A549 (cell line): ENCODE measurements around the gene PPP2R2C. TPM values are rescaled to one million over a fixed set of nuclear protein-coding genes. Genes with fewer than 3 reads are reported as not detected.

Experiments
- ATAC-seq, 2 experiments: fragments of 200-7000 bp in 1 of 2; fragments of >200 bp in 1 of 2; cut with Nextera tagmentation in 1 of 2; cut with Tn5 transposase in 1 of 2; 3 replicates each; pipeline versions ENCODE4 v1.8.0 to v1.9.1; 2018 to 2020; ENCODE audit warnings: mild to moderate bottlenecking in 1 of 2, moderate library complexity in 1 of 2
- CTCF ChIA-PET: fragments of 300-600 bp; sonication (Branson Sonifier 250); formaldehyde crosslinking; extraction: SDS; loops from one replicate; lab custom pipeline; 2021; ENCODE audit warnings: antibody characterized with exemption, inconsistent platforms; lab: Yijun Ruan, JAX
- POLR2A ChIA-PET: fragments of 350-600 bp; formaldehyde crosslinking; extraction: SDS; loops from one replicate; lab custom pipeline; 2021; ENCODE audit warnings: antibody characterized with exemption, inconsistent platforms; lab: Yijun Ruan, JAX
- DNase-seq, 2 experiments: peaks; one replicate each; pipeline versions ENCODE4 v3.0.0 to v3.0.0-alpha.2; 2011 to 2016; ENCODE audit warnings: low read depth in 1 of 2, low spot score in 1 of 2
- FAIRE-seq: peaks from 2 replicates; lab custom pipeline; 2011; peaks lifted over from hg19 to GRCh38; lab: Jason Lieb, UNC
- H3K27ac ChIP-seq, 2 experiments: fragments of >200 bp; sonication (Bioruptor Twin); formaldehyde crosslinking; 3 replicates each; pipeline ENCODE4 v1.5.1; 2016 to 2017
- H3K4me1 ChIP-seq: fragments of >200 bp; sonication (Bioruptor Twin); formaldehyde crosslinking; 3 replicates; pipeline ENCODE4 v1.6.1; 2016
- H3K4me2 ChIP-seq: fragments of >200 bp; sonication (Bioruptor Twin); formaldehyde crosslinking; 3 replicates; pipeline ENCODE4 v1.6.1; 2016
- H3K4me3 ChIP-seq: fragments of >200 bp; sonication (Bioruptor Twin); formaldehyde crosslinking; 3 replicates; pipeline ENCODE4 v1.5.1; 2016
- H3K9me3 ChIP-seq: fragments of >200 bp; sonication (Bioruptor Twin); formaldehyde crosslinking; 3 replicates; pipeline ENCODE4 v1.6.1; 2016
- CBX2 ChIP-seq: fragments of 200-600 bp; sonication (generic); IDR thresholded peaks from 2 replicates; pipeline ENCODE4 v1.6.1; 2016; ENCODE audit warnings: low read depth, mild to moderate bottlenecking, borderline replicate concordance
- CBX8 ChIP-seq: fragments of 200-600 bp; sonication (generic); IDR thresholded peaks from 2 replicates; pipeline ENCODE4 v1.6.1; 2016
- FOSB ChIP-seq: fragments of 250-450 bp; sonication (Bioruptor Pico); IDR thresholded peaks from 2 replicates; pipeline ENCODE4 v1.5.0; 2020; ENCODE audit warnings: mild to moderate bottlenecking, moderate library complexity
- GATA3 ChIP-seq: IDR thresholded peaks from 2 replicates; pipeline ENCODE4 v1.6.1; 2012; ENCODE audit warnings: borderline replicate concordance
- HDAC2 ChIP-seq: fragments of 200-600 bp; sonication (generic); IDR thresholded peaks from 2 replicates; pipeline ENCODE4 v1.6.1; 2016
- HOXB5 ChIP-seq: fragments of 250-450 bp; sonication (Bioruptor Pico); IDR thresholded peaks from 2 replicates; pipeline ENCODE4 v1.5.0; 2020; ENCODE audit warnings: mild to moderate bottlenecking, moderate library complexity
- MAZ ChIP-seq: fragments of 150-350 bp; IDR thresholded peaks from 2 replicates; pipeline ENCODE4 v1.6.1; 2014; ENCODE audit warnings: antibody characterized with exemption, low read depth, low read length, borderline replicate concordance
- NPAS2 ChIP-seq: fragments of 250-450 bp; sonication (Bioruptor Pico); IDR thresholded peaks from 2 replicates; pipeline ENCODE4 v1.8.0; 2022; ENCODE audit warnings: mild to moderate bottlenecking, moderate library complexity, borderline replicate concordance
- POLR2A ChIP-seq: IDR thresholded peaks from 2 replicates; pipeline ENCODE4 v1.6.1; 2012; ENCODE audit warnings: mild to moderate bottlenecking, low read length
- RARB ChIP-seq: fragments of 250-450 bp; sonication (Bioruptor Pico); IDR thresholded peaks from 2 replicates; pipeline ENCODE4 v1.8.0; 2021; ENCODE audit warnings: mild to moderate bottlenecking, moderate library complexity
- RCOR1 ChIP-seq: fragments of 150-350 bp; IDR thresholded peaks from 2 replicates; pipeline ENCODE4 v1.6.1; 2014; ENCODE audit warnings: antibody characterized with exemption, low read length, low read depth
- TP53 ChIP-seq: fragments of 250-450 bp; sonication (Bioruptor Pico); IDR thresholded peaks from 2 replicates; pipeline ENCODE4 v1.5.0; 2021; ENCODE audit warnings: mild to moderate bottlenecking, moderate library complexity
- ZC3H11A ChIP-seq: fragments of 450-650 bp; IDR thresholded peaks from 2 replicates; pipeline ENCODE4 v1.6.1; 2014; ENCODE audit warnings: antibody characterized with exemption, mild to moderate bottlenecking
- WGBS: methylation state at CpG from one replicate; pipeline ENCODE4 v1.1.6; 2017; ENCODE audit errors: missing lambda C conversion rate; 5-methylcytosine and 5-hydroxymethylcytosine counted together
- polyA plus RNA-seq, 4 experiments: library from polyadenylated mRNA; depleted of rRNA in 3 of 4; stranded (reverse); fragments of >200 nt; fragmentation: RNase III in 1 of 4; extraction: RNeasy Plus Mini Kit Qiagen cat#74134 plus additional on column Dnase treatment in 1 of 4; gene quantifications; 2 replicates in 3 of 4; 3 replicates in 1 of 4; pipeline ENCODE4 v1.2.3, GENCODE V29; 2011 to 2017
- TF ChIP-seq, protein P1 (sequence below): fragments of 250-450 bp; sonication (Bioruptor Pico); IDR thresholded peaks from 2 replicates; pipeline ENCODE4 v1.5.0; 2021; ENCODE audit warnings: mild to moderate bottlenecking, moderate library complexity, borderline replicate concordance
- TF ChIP-seq, protein P2 (sequence below): fragments of 200-600 bp; sonication (generic); IDR thresholded peaks from 2 replicates; pipeline ENCODE4 v1.6.1; 2016; ENCODE audit warnings: antibody characterized with exemption, mild to moderate bottlenecking, moderate library complexity

PPP2R2C gene
- polyA plus RNA-seq, 2 of the 4 experiments (the other 2 are of a cell fraction): 23.9 to 29.4 TPM

DNA sequence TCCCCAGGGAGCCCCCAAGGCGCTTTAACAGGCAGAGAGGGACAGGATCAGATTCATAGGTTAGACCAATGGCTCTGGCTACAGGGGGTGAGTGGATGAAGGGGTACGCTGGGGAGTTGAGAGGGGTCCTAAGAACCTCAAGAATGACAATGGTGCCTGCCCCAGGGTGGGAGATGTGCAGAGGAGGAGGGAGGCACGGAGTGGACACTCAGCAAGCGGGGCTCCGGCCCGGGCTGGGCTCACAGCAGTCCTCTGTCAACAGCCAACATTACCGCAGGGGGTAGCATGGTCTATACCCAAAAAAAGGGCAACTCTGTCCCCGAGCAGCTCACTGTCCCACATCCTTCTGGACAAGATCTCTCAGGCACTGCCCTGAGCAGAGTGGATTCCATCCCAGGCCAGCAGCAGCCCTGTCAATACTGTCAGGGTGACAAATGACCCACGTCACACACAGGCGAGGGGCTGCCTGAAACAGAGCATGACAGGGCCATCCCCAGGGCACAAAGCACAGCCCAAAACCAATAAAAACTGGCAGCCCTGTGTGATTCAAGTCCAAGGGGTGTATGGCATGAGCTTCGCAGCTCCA is 47.7 kb upstream of the PPP2R2C start:
- Histone ChIP-seq H3K4me1 (no peaks in the 10 kb centered on the region), H3K9me3 (no peaks in the 10 kb centered on the region), H3K27ac (no peak overlapping the region), H3K4me2 (no peak overlapping the region), H3K4me3 (no peak overlapping the region)
- FAIRE-seq (no peak), ATAC-seq (no peak), DNase-seq (no peak)
- TF ChIP-seq CBX8 (no peak), FOSB (no peak), RARB (CRISPR knock-in tag) (no peak), MAZ (no peak), HDAC2 (no peak), NPAS2 (no peak)
- TF ChIP-seq, protein P1, sequence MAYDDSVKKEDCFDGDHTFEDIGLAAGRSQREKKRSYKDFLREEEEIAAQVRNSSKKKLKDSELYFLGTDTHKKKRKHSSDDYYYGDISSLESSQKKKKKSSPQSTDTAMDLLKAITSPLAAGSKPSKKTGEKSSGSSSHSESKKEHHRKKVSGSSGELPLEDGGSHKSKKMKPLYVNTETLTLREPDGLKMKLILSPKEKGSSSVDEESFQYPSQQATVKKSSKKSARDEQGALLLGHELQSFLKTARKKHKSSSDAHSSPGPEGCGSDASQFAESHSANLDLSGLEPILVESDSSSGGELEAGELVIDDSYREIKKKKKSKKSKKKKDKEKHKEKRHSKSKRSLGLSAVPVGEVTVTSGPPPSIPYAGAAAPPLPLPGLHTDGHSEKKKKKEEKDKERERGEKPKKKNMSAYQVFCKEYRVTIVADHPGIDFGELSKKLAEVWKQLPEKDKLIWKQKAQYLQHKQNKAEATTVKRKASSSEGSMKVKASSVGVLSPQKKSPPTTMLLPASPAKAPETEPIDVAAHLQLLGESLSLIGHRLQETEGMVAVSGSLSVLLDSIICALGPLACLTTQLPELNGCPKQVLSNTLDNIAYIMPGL (CRISPR knock-in tag): no peak
- 54% methylated on average over 11 of the region's 11 CpGs for WGBS
- ChIA-PET CTCF (interaction anchor here (4.4 kb wide), 1 partner anchor 27 kb away, joined by 29 read pairs; no protein-coding TSS in a partner anchor), POLR2A (no interaction called here)

DNA sequence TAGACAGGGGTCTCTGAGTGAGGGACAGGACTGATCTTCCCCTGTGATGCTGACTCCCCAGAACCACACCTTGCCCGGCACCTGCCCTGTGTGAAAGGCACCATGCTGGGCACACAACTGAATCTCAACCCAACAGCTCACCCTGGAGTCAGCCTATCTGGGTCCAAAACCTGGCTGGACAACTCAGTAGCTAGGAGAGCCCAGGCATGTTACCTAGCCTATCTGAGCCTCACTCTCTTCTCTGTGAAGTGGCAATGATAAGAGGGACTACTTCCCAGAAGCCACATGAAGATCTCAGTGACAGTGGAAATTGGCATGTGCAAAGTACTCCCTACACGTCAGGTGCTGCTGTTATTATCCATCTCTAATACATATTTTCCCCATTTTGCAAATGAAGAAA is 44.8 kb upstream of the PPP2R2C start:
- no peak for FAIRE-seq

DNA sequence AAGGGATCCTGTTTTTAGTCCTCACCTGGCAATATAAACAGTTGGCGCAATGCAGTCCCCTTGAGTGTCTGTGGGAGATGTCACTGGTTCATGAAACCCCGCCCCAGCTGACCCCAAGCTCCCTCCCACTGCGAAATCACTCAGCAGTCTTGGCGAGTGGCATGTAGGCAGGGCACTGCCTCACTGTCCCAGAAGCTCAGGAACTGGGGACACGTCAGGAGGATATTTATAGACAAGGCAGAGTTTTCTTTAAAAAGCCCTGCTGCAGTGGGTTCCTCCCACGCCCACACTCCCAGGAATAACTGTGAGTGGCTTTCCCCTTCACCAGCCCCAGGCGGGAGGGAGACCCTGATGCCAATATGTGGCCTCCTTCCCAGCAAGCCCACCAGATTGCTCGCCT is 44.3 kb upstream of the PPP2R2C start:
- POLR2A ChIA-PET: no interaction called here
- Histone ChIP-seq H3K4me2 (no peak overlapping the region), H3K4me3 (no peak overlapping the region), H3K27ac (no peak overlapping the region), H3K4me1 (no peaks in the 10 kb centered on the region), H3K9me3 (no peaks in the 10 kb centered on the region)
- no peak for DNase-seq
- TF ChIP-seq GATA3: no peak
- no peak for TF ChIP-seq RCOR1
- TF ChIP-seq HOXB5: no peak
- no peak for TF ChIP-seq CBX2
- CTCF ChIA-PET: no interaction called here
- WGBS: 31% methylated on average over 4 of the region's 8 CpGs
- ATAC-seq: no peak
- FAIRE-seq: no peak

More for the DNA sequence above, 44.8 kb upstream of the PPP2R2C start:
- H3K4me2 ChIP-seq: no peak overlapping the region
- no peak overlapping the region for H3K27ac ChIP-seq
- no peaks in the 10 kb centered on the region for H3K4me1 ChIP-seq
- 28% methylated on average over 1 of the region's 2 CpGs for WGBS
- DNase-seq (no peak), ATAC-seq (no peak)
- H3K9me3 ChIP-seq: no peaks in the 10 kb centered on the region
- ChIA-PET POLR2A (no interaction called here), CTCF (no interaction called here)
- TF ChIP-seq, protein P1 (CRISPR knock-in tag): no peak
- no peak for TF ChIP-seq TP53
- no peak for TF ChIP-seq ZC3H11A
- TF ChIP-seq, protein P2, sequence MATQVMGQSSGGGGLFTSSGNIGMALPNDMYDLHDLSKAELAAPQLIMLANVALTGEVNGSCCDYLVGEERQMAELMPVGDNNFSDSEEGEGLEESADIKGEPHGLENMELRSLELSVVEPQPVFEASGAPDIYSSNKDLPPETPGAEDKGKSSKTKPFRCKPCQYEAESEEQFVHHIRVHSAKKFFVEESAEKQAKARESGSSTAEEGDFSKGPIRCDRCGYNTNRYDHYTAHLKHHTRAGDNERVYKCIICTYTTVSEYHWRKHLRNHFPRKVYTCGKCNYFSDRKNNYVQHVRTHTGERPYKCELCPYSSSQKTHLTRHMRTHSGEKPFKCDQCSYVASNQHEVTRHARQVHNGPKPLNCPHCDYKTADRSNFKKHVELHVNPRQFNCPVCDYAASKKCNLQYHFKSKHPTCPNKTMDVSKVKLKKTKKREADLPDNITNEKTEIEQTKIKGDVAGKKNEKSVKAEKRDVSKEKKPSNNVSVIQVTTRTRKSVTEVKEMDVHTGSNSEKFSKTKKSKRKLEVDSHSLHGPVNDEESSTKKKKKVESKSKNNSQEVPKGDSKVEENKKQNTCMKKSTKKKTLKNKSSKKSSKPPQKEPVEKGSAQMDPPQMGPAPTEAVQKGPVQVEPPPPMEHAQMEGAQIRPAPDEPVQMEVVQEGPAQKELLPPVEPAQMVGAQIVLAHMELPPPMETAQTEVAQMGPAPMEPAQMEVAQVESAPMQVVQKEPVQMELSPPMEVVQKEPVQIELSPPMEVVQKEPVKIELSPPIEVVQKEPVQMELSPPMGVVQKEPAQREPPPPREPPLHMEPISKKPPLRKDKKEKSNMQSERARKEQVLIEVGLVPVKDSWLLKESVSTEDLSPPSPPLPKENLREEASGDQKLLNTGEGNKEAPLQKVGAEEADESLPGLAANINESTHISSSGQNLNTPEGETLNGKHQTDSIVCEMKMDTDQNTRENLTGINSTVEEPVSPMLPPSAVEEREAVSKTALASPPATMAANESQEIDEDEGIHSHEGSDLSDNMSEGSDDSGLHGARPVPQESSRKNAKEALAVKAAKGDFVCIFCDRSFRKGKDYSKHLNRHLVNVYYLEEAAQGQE: no peak
- no peak for TF ChIP-seq POLR2A
- no peak for TF ChIP-seq HOXB5
- no peak overlapping the region for H3K4me3 ChIP-seq
